Inferior parietal cortex (tissue), 1 donor: ENCODE data around the gene RAB11FIP5.
A peak's percentile ranks its signal among the peaks of the same experiment; 100 is the strongest.
"Not testable (repeated sequence)": the region's sequence is repeated elsewhere in the genome, so short reads cannot be mapped to it uniquely, and the experiment has no call there.

Experiments
- DNase-seq: peaks from one replicate; pipeline ENCODE4 v3.0.0-alpha.2; 2016; ENCODE audit errors: extremely low spot score

Gene RAB11FIP5, protein sequence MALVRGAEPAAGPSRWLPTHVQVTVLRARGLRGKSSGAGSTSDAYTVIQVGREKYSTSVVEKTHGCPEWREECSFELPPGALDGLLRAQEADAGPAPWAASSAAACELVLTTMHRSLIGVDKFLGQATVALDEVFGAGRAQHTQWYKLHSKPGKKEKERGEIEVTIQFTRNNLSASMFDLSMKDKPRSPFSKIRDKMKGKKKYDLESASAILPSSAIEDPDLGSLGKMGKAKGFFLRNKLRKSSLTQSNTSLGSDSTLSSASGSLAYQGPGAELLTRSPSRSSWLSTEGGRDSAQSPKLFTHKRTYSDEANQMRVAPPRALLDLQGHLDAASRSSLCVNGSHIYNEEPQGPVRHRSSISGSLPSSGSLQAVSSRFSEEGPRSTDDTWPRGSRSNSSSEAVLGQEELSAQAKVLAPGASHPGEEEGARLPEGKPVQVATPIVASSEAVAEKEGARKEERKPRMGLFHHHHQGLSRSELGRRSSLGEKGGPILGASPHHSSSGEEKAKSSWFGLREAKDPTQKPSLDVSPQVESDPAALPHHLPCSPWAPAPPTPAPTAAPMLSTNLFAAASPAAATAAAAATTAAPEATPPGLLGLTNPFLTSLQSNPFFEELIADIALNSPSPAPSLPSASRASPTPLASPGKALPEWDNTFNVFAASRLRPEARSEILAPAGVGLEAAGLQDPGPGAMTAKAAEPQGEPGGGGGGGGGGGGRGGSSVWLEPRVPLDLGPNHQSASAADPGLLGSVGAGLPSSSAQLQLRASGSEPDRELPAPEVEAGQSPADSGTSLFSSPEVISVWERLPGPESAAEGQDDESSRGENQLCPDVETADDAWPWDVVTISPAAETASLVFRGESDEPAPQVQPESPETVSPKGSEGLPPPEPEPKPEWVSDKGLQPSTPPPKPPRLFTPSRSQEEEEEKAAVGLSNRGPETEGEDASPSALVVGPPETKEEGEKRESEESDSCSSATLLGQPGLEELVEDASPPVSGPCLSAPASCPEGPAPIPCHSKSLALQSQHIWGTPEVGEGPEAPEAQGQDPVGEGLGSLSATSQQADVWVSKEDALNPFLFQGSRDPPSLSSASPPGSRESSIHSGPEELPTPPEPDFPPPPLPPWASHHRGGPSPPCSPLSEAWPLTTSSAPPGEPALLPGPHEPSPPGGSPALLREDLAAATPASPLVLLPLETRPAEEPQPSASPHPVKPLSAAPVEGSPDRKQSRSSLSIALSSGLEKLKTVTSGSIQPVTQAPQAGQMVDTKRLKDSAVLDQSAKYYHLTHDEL (N-terminal part only)

DNA sequence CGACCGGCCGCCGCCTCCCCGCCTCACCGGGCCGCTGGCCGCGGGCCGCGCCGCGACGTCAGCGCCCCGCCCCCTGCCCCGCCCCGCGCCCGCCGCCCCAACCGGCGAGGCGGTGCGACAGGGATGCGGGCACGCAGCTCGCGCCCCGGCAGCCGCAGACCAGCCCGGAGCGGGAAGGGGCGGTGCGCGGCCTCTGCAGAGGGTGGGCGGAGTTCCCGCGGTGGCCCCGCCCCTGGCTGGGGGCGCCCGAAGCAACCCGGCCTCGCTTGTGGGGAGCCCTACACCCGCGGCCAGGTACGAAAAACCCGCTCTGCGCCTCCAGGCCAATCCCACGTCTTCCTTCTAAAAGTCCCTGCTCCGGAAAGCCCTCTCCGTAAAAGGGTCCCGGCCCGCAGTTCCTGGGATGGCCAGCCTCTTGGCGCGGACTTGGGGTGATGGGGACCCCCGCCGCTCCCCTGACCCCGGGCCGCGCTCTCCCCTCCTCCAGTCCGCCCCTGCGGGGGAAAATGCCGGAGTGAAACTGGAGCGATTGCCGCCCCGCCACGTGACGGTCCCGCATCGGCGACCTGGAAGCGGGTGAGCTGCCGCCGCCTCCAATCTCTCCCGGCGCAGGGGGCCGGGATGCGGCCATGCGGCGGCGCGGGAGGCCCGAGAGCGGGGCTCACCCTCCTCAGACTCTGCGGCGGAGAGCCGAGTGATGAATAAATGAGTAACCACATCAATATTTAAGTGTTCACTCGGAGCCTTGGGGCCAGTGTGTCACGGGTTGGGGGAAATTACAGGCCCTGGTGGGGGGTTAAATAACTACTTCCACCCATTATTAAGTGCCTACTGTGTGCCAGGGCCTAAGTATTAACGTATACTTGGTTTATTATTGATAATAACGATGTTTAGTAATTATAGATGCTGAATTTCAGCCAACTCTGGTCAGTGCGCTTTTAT lies at the start of gene RAB11FIP5:
Gene RAB11FIP5, minus strand, starts transcription at position 36 of the 942 bp plus-strand sequence. CDS start 171 bp downstream, outside the sequence.
- peak; percentile 51 for DNase-seq

DNA sequence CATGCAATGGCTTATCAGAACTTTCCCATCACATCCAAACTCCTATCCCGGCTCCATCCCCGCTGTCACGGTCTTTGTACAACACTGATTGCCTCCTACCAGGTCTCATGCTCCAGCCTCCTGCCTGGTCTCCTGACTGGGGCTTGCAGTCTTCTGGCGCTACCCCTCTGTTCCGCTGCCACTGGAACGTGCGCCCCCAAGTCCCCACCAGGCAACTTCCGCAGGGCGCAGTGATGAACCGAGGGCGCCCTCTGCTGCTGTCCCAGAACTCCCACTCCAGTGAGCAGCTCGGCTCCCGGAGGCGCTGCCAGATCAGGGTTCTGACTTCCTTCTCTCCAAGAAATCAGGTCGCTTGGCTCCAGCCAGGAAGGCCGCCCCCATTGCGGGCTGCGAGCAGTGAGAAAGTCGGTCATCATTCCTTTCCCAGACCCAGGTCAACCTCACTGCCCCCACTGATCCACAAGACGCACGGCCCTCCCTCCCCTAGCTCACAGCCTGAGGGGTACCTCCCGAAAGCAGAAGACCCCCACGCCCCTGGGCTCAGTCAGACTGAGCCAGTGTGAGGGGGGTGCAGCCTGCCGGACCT lies 43.9 kb upstream of the RAB11FIP5 start:
- DNase-seq, result peak; percentile 53

DNA sequence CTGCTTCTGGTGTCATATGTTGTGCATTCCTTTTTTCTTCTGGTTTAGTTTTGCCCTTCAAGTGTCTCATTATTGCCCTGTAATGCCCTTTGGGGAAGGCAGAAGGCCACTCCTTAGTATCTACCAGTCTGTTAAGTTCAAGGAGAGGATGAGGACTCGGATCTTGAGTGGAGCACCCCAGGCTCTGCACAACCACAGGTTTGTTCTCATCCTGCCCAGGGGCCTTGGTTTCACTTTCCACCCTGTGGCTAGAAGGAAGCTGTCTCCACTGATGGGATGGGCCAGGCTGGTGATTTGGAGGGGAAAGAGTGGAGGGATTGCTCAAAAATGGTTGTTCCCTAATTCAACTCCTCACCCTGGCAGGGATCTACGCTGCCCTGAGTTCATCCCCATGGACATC lies 30.2 kb upstream of the RAB11FIP5 start:
- no peak for DNase-seq

DNA sequence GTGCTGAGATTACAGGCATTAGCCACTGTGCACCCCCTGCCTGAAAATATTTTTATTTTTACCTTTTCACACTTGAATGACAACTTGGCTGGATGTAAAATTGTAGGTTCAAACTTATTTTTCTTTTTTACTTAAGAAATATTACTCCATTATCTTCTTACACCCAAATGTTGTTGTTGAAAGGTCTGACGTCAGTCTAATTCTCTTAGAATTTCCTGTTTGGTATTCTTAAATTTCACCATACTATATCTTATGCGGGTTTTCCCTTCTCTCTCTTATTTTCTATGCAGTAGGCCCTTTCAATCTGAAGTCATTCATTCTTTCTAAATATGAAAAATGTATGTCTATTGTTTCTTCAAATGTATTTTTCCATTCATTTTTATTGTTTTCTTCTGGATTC lies 29.1 kb upstream of the RAB11FIP5 start:
- DNase-seq, result no peak

DNA sequence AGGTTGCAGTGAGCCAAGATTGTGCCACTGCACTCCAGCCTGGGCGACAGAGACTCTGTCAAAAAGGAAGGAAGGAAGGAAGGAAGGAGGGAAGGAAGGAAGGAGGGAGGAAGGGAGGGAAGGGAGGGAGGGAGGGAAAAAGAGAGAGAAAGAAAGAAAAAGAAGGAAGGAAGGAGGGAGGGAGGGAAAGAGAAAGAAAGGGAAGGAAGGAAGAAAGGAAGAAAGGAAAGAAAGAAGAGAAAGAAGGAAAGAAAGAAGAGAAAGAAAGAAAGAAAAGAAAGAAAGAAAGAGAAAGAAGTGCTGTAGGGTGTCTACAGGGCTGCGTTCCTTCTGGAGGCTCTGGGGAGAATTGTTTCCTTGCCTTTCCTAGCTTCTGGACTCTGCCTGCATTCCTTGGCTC lies 22.5 kb upstream of the RAB11FIP5 start:
- no peak for DNase-seq

DNA sequence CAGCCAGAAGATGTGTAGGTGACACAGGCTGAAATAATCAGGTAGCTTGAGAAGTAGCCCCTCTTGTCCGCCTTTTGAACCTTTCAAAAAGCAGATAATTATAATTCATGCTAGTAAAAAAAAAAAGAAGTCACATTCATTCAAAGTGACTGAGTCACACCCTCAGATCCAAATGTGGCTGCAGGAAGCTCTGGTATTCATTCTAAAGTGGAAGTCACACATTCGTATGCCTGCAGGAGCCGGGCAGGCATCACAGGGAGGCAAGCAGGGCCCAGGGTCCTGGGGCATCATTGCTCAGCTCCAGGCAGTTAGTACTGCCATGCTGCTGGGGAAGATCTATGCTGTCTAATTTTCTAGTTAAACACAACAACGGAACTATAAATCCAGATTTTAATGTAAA lies 21.7 kb upstream of the RAB11FIP5 start:
- no peak for DNase-seq

DNA sequence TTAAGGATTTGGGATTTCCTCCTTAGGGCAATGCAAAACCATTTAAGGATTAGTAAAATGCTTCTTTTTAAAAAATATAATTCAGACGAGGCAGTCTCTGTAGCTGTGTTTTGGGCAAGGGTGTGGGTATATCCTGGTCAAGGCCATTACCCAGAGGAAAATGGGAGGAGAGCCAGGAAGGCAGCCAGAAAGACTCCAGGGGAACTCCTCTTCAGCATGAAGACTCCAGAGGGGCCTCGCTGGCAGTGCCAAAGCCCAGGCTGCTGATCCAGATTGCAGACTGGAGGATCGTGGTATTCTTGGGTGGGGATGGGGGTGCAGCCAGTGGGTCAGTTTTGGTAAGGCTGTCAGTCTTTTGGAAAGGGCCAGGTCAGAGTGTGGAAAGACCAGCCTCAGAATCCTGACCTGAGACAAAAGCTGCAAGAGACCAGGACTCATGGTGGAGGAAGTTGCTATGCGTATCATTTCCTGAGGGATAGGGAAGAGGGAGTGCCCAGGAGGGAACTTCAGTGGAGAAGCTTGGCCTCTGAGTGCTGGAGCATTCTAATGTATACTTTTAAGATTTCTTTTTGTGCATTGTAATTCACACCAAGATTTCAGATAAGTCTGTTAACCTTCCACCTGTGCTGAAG lies 20.9 kb upstream of the RAB11FIP5 start:
- no peak for DNase-seq

DNA sequence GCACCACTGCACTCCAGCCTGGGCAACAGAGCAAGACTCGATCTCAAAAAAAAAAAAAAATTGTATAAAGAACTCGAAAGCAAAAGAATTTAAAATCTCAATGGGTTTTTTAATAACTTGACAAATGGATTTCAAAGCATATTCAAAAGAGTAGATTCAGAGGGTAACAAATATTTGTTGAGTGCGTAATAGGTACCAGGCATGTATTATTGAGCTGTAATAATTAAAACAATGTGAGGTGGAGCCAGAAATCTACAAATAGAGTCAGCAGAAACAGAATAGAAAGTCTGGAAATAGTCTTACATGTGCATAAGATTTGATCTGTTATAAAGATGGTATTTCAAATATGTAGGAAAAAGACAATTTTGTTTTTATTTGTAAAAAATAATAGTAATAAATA lies 19.1 kb upstream of the RAB11FIP5 start:
- DNase-seq, result no peak

DNA sequence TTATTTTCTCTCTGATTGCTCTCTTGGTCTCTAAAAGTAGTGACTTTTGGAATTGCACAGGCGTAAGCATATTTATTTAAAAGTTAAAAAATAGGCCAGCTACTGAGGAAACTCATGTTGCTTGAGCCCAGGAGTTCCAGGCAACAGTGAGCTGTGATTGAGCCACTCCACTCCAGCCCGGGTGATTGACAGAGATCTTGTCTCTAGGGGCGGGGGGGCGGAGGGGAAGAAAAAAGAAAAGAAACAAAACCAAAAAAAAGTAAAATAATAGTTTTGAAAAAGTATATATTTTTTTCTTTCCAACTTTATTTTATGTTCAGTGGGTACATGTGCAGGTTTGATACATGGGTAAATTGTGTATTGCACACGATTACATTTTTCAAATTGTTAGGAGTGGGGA lies 18.0 kb upstream of the RAB11FIP5 start:
- DNase-seq, result no peak

DNA sequence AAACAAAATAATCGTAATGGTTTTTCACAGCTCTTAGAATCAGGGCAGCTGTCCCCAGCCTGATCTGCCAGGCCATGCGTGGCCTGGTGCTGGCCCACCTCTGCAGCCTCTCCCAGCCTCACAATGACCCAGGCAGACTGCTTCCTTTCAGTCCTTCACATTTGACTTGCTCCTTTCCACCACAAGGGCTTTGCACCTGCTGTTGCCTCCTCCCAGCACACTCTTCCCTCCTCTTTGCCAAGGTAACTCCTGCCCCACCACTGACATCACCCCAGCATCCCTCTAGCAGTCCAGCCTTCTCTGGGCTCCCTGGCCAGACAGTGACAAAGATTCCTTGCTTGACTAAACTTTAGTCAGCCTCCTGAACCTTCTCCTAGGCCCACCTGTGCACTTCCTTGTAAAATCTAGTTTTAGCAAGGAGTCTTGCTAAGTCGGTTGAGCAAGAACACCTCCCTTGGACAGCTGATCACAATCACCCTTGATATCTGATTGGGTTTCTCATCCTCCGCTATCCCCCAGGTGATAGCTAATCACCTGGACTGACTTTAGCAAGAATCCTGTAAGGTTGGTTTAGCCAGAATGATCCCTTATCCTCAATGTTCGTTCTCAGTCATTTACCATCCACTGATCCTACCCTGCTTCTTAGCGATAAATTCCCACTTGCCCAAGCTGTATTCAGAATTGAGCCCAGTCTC lies 16.2 kb upstream of the RAB11FIP5 start:
- DNase-seq, result no peak

DNA sequence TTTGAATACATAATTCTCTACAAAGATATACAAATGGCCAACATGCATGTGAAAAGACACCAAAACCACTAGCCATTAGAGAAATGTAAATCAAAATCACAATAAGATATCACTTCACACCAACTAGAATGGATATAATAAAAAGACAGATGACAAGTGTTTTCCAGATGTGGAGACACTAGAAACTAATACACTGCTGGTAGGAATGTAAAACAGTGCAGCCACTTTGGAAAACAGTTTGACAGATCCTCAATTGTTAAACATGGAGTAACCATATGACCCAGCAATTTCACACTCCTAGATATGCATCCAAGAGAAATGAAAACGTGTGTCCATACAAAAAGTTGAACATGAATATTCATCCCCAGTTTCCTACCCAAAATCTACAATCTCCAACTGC lies 9.8 kb upstream of the RAB11FIP5 start:
- no peak for DNase-seq

DNA sequence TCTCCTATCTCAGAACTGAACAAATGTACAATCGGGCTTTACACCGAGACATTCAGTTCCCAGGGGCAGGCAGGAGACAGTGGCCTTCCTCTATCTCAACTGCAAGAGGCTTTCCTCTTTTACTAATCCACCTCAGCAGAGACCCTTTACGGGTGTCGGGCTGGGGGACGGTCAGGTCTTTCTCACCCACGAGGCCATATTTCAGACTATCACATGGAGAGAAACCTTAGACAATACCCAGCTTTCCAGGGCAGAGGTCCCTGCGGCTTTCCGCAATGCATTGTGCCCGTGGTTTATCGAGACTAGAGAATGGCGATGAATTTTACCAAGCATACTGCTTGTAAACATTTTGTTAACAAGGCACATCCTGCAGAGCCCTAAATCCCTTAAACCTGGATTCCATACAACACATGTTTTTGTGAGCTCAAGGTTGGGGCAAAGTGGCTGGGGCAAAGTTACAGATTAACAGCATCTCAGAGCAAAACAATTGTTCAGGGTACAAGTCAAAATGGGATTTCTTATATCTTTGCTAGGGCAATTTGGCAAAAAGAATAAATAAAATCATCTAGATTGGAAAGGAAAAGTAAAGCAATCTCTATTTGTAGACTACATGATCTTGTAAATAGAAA lies 7.0 kb upstream of the RAB11FIP5 start:
- not testable (repeated sequence) for DNase-seq

DNA sequence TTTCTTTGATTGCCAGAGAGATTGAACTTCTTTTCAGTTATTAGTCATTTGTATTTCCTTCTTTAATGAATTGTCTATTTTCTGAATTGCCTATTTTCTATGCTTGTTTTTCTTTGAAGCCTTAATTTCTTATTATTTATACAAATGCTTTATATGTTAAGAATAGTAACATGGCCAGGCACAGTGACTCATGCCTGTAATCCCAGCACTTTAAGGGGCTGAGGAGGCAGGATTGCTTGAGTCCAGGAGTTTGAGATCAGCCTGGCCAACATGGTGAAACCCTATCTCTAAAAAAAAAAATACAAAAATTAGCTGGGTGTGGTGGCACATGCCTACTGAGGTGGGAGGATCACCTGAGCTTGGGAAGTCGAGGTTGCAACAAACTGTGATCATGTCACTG lies 4.7 kb upstream of the RAB11FIP5 start:
- DNase-seq, result no peak

DNA sequence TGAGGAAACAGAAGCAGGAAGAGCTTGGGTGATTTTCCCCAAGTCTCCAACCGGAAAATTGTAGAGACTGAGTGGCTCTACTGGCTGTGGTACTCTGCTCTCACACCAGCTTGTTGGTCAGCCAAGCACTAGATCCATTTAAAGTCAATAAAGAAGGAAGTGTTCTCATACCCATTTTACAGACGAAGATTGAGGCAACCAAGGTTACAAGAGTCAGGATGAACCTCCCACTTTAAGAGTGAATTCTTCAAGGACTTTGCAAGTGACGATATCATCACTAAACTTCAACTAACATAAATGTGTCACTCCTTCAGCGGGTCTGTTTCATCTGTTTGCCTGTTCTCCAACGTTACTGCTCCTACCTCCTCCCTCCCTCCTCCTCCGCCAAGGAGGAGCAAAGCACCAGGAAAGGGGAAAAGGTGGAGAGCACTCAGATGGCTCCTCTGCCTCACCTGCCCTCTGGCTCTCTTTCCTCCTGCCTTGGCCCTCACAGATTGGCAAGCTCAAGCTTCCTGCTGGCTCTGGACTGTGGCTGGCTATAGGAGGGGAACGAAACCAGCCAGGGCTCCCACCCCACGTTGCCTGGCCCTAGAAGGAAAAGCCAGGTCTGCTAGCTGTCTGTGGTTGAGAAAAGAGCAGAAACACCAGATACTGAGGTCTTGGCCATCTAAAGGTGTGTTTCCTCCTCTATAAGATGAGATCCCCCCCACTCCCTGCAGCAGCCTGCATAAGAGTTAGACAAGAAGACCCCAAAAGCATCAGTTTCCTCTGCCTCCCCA lies 3.6 kb upstream of the RAB11FIP5 start:
- no peak for DNase-seq

DNA sequence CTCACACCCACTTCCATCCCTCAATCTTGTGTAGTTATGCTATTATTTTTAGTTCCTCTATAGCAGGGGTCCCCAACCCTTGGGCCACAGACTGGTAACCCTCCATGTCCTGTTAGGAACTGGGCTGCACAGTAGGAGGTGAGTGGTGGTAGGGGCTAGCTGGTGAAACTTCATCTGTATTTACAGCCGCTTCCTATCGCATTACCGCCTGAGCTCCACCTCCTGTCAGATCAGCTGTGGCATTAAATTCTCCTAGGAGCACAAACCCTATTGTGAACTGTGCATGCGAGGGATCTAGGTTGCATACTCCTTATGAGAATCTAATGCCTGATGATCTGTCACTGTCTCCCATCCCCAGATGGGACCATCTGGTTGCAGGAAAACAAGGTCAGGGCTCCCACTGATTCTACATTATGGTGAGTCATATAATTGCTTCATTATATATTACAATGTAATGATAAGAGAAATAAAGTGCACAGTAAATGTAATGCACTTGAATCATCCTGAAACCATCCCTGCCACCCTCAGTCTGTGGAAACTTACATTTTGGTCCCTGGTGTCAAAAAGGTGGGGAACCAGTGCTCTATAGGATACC lies 1.6 kb upstream of the RAB11FIP5 start:
- DNase-seq, result no peak

DNA sequence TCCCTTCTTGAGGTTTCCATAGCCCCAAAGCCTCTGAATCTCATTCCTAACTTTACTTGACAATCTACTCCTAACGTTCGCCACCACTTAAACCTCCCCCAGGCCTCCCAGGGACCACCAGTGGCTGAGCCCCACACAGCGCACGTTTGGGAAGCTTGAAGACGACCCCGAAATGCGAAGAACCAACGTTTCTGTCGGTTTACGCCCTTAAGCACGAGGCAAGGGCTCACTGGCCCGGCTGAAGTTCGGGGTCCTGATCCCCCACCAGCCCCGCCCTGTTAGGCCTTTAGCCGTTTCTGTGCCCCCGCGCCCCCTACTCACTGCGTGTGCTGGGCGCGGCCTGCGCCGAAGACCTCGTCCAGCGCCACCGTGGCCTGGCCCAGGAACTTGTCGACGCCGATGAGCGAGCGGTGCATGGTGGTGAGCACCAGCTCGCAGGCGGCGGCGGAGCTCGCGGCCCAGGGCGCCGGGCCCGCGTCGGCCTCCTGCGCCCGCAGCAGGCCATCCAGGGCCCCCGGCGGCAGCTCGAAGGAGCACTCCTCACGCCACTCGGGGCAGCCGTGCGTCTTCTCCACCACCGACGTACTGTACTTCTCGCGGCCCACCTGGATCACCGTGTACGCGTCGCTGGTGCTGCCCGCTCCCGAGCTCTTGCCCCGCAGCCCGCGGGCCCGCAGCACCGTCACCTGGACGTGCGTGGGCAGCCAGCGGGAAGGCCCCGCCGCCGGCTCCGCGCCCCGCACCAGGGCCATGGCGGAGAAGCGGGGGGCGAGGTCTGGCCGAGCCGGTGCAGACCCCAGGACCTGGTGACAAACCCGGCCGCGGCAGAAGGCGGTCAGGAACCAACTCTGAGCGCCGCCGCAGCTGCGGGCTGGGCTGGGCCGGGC lies 479 bp downstream of the RAB11FIP5 start:
- DNase-seq, result no peak
